GM19397 (cell line): Measurements from ENCODE around the gene STAT6.
"Not testable (repeated sequence)": the region's sequence is repeated elsewhere in the genome, so short reads cannot be mapped to it uniquely, and the experiment has no call there.

Experiments
- ATAC-seq: cut with Tn5 transposase; IDR thresholded peaks from one replicate; pipeline ENCODE4 v1.9.1; 2021; ENCODE audit warnings: mild to moderate bottlenecking, moderate library complexity; ENCODE audit not compliant: unreplicated experiment

The STAT6 gene

GRCh38 chr12:57088354-57089270, 22.6 kb downstream of the STAT6 start, which contains the start of gene NAB2:
TSS of gene NAB2 (plus strand) at chr12:57089114. CDS start at chr12:57089272, 158 bp downstream.
- peak; percentile 66 for ATAC-seq

- peak; percentile 25 for ATAC-seq
Observed at GRCh38 chr12:57087691-57088353, 23.3 kb downstream of the STAT6 start.

- peak; percentile 28 for ATAC-seq
Observed at GRCh38 chr12:57087010-57087690, 24.0 kb downstream of the STAT6 start.

- no peak for ATAC-seq
Observed at GRCh38 chr12:57086493-57087009, 24.6 kb downstream of the STAT6 start.

GRCh38 chr12:57085999-57086492, 25.1 kb downstream of the STAT6 start:
- ATAC-seq, result no peak

GRCh38 chr12:57080855-57081254, 30.3 kb downstream of the STAT6 start:
- no peak for ATAC-seq

- no peak for ATAC-seq
Observed at GRCh38 chr12:57079821-57080220, 31.3 kb downstream of the STAT6 start.

- ATAC-seq, result peak; percentile 95
Observed at GRCh38 chr12:57078519-57079404, 32.4 kb downstream of the STAT6 start, which contains the start of gene NEMP1. TSS of gene NEMP1 (minus strand) at chr12:57078791. CDS start at chr12:57078745, 46 bp downstream.

- ATAC-seq, result not testable (repeated sequence)
Observed at GRCh38 chr12:57073566-57074450, 37.4 kb downstream of the STAT6 start.

GRCh38 chr12:57072661-57073060, 38.5 kb downstream of the STAT6 start:
- no peak for ATAC-seq

- ATAC-seq, result peak; percentile 81
Observed at GRCh38 chr12:57069523-57069922, 41.6 kb downstream of the STAT6 start.

- ATAC-seq, result no peak
Observed at GRCh38 chr12:57066245-57066644, 44.9 kb downstream of the STAT6 start.

GRCh38 chr12:57063991-57064685, 47.0 kb downstream of the STAT6 start:
- ATAC-seq, result no peak

- no peak for ATAC-seq
Observed at GRCh38 chr12:57058454-57058853, 52.7 kb downstream of the STAT6 start.

- ATAC-seq, result no peak
Observed at GRCh38 chr12:57057067-57057751, 54.0 kb downstream of the STAT6 start.

- no peak for ATAC-seq
Observed at GRCh38 chr12:57055824-57056223, 55.3 kb downstream of the STAT6 start.

- ATAC-seq, result not testable (repeated sequence)
Observed at GRCh38 chr12:57053901-57054300, 57.3 kb downstream of the STAT6 start.

- not testable (repeated sequence) for ATAC-seq
Observed at GRCh38 chr12:57053146-57053545, 58.0 kb downstream of the STAT6 start.
